Gastroesophageal sphincter (tissue), 3 donors: Measurements from ENCODE around the gene ACBD6.

Experiments
- EP300 ChIP-seq: sonication (generic); formaldehyde crosslinking; IDR thresholded peaks from one replicate; pipeline ENCODE4 v1.6.1; 2017; ENCODE audit warnings: antibody characterized with exemption, mild to moderate bottlenecking
- POLR2A ChIP-seq, 2 donors: fragments of 450-650 bp; IDR thresholded peaks; one replicate each; pipeline ENCODE4 v1.6.1; 2017; ENCODE audit warnings: antibody characterized with exemption in 2 of 2, mild to moderate bottlenecking in 2 of 2, moderate library complexity in 1 of 2
- POLR2AphosphoS5 ChIP-seq: sonication (generic); formaldehyde crosslinking; IDR thresholded peaks from one replicate; pipeline ENCODE4 v1.6.1; 2017; ENCODE audit warnings: antibody characterized with exemption
- TF ChIP-seq, protein P1 (sequence below), 4 experiments: fragments of 200-600 bp in 2 of 4; fragments of 450-650 bp in 2 of 4; sonication (generic) in 1 of 4; IDR thresholded peaks; one replicate each; pipeline ENCODE4 v1.5.1; 2017 to 2019; ENCODE audit warnings: antibody characterized with exemption in 4 of 4, mild to moderate bottlenecking in 2 of 4, moderate library complexity in 2 of 4

DNA sequence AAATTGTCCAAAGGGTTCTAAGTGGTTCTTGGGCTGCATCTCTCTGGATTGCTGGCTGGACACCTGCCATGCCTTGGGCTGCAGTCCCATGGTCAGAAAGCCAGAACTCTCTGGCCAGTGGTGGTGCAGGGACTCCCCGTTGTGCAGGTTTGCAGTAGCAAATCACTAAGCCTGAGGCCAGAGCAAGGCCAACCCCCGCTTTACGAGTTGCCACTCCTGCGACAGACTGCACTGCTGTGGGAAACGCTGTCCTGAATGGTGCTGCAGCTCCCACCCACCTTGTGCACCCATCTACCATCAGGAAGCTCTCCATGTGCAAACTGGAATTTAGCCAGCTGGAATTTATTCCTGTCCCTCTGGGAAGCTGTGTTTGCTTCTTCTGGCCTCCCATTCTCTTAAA lies 226.7 kb downstream of the ACBD6 start:
- TF ChIP-seq, protein P1, sequence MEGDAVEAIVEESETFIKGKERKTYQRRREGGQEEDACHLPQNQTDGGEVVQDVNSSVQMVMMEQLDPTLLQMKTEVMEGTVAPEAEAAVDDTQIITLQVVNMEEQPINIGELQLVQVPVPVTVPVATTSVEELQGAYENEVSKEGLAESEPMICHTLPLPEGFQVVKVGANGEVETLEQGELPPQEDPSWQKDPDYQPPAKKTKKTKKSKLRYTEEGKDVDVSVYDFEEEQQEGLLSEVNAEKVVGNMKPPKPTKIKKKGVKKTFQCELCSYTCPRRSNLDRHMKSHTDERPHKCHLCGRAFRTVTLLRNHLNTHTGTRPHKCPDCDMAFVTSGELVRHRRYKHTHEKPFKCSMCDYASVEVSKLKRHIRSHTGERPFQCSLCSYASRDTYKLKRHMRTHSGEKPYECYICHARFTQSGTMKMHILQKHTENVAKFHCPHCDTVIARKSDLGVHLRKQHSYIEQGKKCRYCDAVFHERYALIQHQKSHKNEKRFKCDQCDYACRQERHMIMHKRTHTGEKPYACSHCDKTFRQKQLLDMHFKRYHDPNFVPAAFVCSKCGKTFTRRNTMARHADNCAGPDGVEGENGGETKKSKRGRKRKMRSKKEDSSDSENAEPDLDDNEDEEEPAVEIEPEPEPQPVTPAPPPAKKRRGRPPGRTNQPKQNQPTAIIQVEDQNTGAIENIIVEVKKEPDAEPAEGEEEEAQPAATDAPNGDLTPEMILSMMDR (IDR thresholded peaks at IDR 0.05): no peak
- TF ChIP-seq POLR2A (IDR thresholded peaks at IDR 0.05) (no peak), POLR2AphosphoS5 (no peak), EP300 (no peak)
